Liver (tissue), 9 donors: ENCODE data around the gene HSBP1. TPM values are rescaled to one million over a fixed set of nuclear protein-coding genes. Genes with fewer than 3 reads are reported as not detected.

ENCODE experiments used
- DNase-seq: peaks from one replicate; pipeline ENCODE4 v3.0.0-alpha.2; 2017; ENCODE audit warnings: low spot score
- H3K27ac ChIP-seq, 2 donors: one replicate each; pipeline ENCODE4 v1.7.0; 2013; ENCODE audit warnings: inconsistent platforms in 2 of 2, low read length in 2 of 2, control low read depth in 1 of 2, low read depth in 1 of 2, mild to moderate bottlenecking in 1 of 2
- H3K27me3 ChIP-seq, 4 donors: one replicate each; pipeline versions ENCODE4 v1.6.1 to v1.7.0; 2013; ENCODE audit warnings: low read length in 3 of 4, inconsistent platforms in 1 of 4, mild to moderate bottlenecking in 1 of 4, moderate library complexity in 1 of 4; ENCODE audit not compliant: control insufficient read depth in 4 of 4, insufficient read depth in 4 of 4
- H3K36me3 ChIP-seq, 4 donors: one replicate each; pipeline versions ENCODE4 v1.6.1 to v1.7.0; 2013; ENCODE audit warnings: low read length in 3 of 4, mild to moderate bottlenecking in 3 of 4, low read depth in 1 of 4, moderate library complexity in 1 of 4; ENCODE audit not compliant: control insufficient read depth in 4 of 4, insufficient read depth in 3 of 4
- H3K4me1 ChIP-seq, 4 donors: one replicate each; pipeline versions ENCODE4 v1.6.1 to v1.7.0; 2013; ENCODE audit warnings: low read length in 3 of 4, mild to moderate bottlenecking in 3 of 4, moderate library complexity in 1 of 4; ENCODE audit not compliant: control insufficient read depth in 4 of 4, insufficient read depth in 4 of 4
- H3K4me3 ChIP-seq, 3 donors: one replicate each; pipeline versions ENCODE4 v1.6.1 to v1.7.0; 2013; ENCODE audit warnings: low read length in 3 of 3, control low read depth in 1 of 3, low read depth in 1 of 3, mild to moderate bottlenecking in 1 of 3
- H3K9ac ChIP-seq, 2 donors: one replicate each; pipeline ENCODE4 v1.7.0; 2013; ENCODE audit warnings: low read length in 2 of 2, mild to moderate bottlenecking in 2 of 2, moderate library complexity in 2 of 2, control low read depth in 1 of 2, low read depth in 1 of 2
- H3K9me3 ChIP-seq, 4 donors: one replicate each; pipeline versions ENCODE4 v1.6.1 to v1.7.0; 2013; ENCODE audit warnings: low read length in 3 of 4; ENCODE audit not compliant: control insufficient read depth in 4 of 4
- ATF3 ChIP-seq: IDR thresholded peaks from 2 replicates; pipeline ENCODE4 v1.6.1; 2016; ENCODE audit warnings: antibody characterized with exemption
- CTCF ChIP-seq: fragments of 150-350 bp; IDR thresholded peaks from 2 replicates; pipeline ENCODE4 v1.5.1; 2017; ENCODE audit warnings: improper control_type of control experiment, low read depth, low read length; ENCODE audit not compliant: missing input control
- EGR1 ChIP-seq, 2 donors: IDR thresholded peaks; 2 replicates each; pipeline ENCODE4 v1.6.1; 2016 to 2018; ENCODE audit warnings: antibody characterized with exemption in 2 of 2, low read depth in 2 of 2
- FOXA1 ChIP-seq: IDR thresholded peaks from 2 replicates; pipeline ENCODE4 v1.6.1; 2016; ENCODE audit warnings: antibody characterized with exemption
- GABPA ChIP-seq, 2 donors: IDR thresholded peaks in 1 of 2; conservative IDR thresholded peaks in 1 of 2; 2 replicates each; pipeline ENCODE4 v1.6.1; 2016; ENCODE audit warnings: antibody characterized with exemption in 2 of 2, mild to moderate bottlenecking in 1 of 2, moderate library complexity in 1 of 2
- HNF4A ChIP-seq, 2 donors: conservative IDR thresholded peaks; 2 replicates each; pipeline ENCODE4 v1.6.1; 2016; ENCODE audit warnings: antibody characterized with exemption in 2 of 2, mild to moderate bottlenecking in 2 of 2
- HNF4G ChIP-seq: IDR thresholded peaks from 2 replicates; pipeline ENCODE4 v1.6.1; 2016; ENCODE audit warnings: antibody characterized with exemption
- JUND ChIP-seq, 2 donors: IDR thresholded peaks; 2 replicates each; pipeline ENCODE4 v1.6.1; 2016; ENCODE audit warnings: antibody characterized with exemption in 2 of 2
- MAX ChIP-seq: IDR thresholded peaks from 2 replicates; pipeline ENCODE4 v1.6.1; 2016; ENCODE audit warnings: antibody characterized with exemption
- NR2F2 ChIP-seq: IDR thresholded peaks from 2 replicates; pipeline ENCODE4 v1.6.1; 2016; ENCODE audit warnings: antibody characterized with exemption
- REST ChIP-seq: IDR thresholded peaks from 2 replicates; pipeline ENCODE4 v1.6.1; 2016; ENCODE audit warnings: antibody characterized with exemption, mild to moderate bottlenecking
- RXRA ChIP-seq, 2 donors: IDR thresholded peaks; 2 replicates each; pipeline ENCODE4 v1.6.1; 2017 to 2018; ENCODE audit warnings: antibody characterized with exemption in 2 of 2, mild to moderate bottlenecking in 1 of 2
- SP1 ChIP-seq: IDR thresholded peaks from 2 replicates; pipeline ENCODE4 v1.6.1; 2018; ENCODE audit warnings: antibody characterized with exemption, mild to moderate bottlenecking
- TAF1 ChIP-seq: conservative IDR thresholded peaks from 2 replicates; pipeline ENCODE4 v1.6.1; 2016; ENCODE audit warnings: antibody characterized with exemption, mild to moderate bottlenecking
- YY1 ChIP-seq: IDR thresholded peaks from 2 replicates; pipeline ENCODE4 v1.6.1; 2016; ENCODE audit warnings: antibody characterized with exemption, mild to moderate bottlenecking
- ZBTB33 ChIP-seq: IDR thresholded peaks from 2 replicates; pipeline ENCODE4 v1.6.1; 2016; ENCODE audit warnings: antibody characterized with exemption
- WGBS: extraction: QIAGEN DNeasy Blood & Tissue Kit; methylation state at CpG from one replicate; pipeline ENCODE4 v1.1.7; 2013; 5-methylcytosine and 5-hydroxymethylcytosine counted together
- polyA plus RNA-seq, 2 donors: library from polyadenylated mRNA; stranded (reverse) in 1 of 2; unstranded in 1 of 2; fragments of 200-250 nt in 1 of 2; fragments of >200 nt in 1 of 2; fragmentation: Nextera tagmentation in 1 of 2; extraction: Ambion mirVana in 1 of 2; gene quantifications; one replicate each; pipeline versions ENCODE4 v1.2.1 to v1.2.3, GENCODE V29; 2013 to 2015
- total RNA-seq, 2 donors: library from RNA; depleted of rRNA; stranded (reverse); fragments of >200 nt; gene quantifications; one replicate each; pipeline ENCODE4 v1.2.3, GENCODE V29; 2014
- donor health status: healthy.
- donor health status: healthy.
- donor health status: healthy.
- donor health status: healthy.
- donor health status: healthy.

Gene HSBP1
- total and polyA plus RNA-seq, 4 donors: 5.1 to 106 (median 38.3) TPM

- TF ChIP-seq SP1 (no peak), FOXA1 (no peak), RXRA (IDR thresholded peaks at IDR 0.05) (no peak), ATF3 (no peak), GABPA (IDR thresholded peaks at IDR 0.05 in 1 of 2, conservative IDR thresholded peaks at IDR 0.05 in 1 of 2) (no peak), CTCF (no peak), YY1 (no peak), HNF4A (conservative IDR thresholded peaks at IDR 0.05) (no peak), EGR1 (IDR thresholded peaks at IDR 0.05; ENCODE audit: low read depth in 2 of 2) (no peak), TAF1 (no peak), HNF4G (no peak)
Observed at GRCh38 chr16:83839561-83839960, 31.8 kb downstream of the HSBP1 start (continued).

- H3K4me1 ChIP-seq: no peaks in the 10 kb centered on the region
- H3K36me3 ChIP-seq: no peaks in the 10 kb centered on the region
- TF ChIP-seq CTCF (no peak), SP1 (no peak)
- H3K4me3 ChIP-seq: no peak overlapping the region
- H3K27me3 ChIP-seq: no peaks in the 10 kb centered on the region
- no peak for DNase-seq
- WGBS: 84% methylated on average over 4 of the region's 4 CpGs
- H3K27ac ChIP-seq: no peak overlapping the region
- H3K9me3 ChIP-seq: no peaks in the 10 kb centered on the region
- H3K9ac ChIP-seq: no peak overlapping the region
Observed at GRCh38 chr16:83840060-83840617, 32.4 kb downstream of the HSBP1 start.

GRCh38 chr16:83842291-83842690, 34.5 kb downstream of the HSBP1 start:
- H3K27me3 ChIP-seq: no peaks in the 10 kb centered on the region
- DNase-seq: no peak
- H3K4me3 ChIP-seq: no peak overlapping the region
- no peak for TF ChIP-seq GABPA (IDR thresholded peaks at IDR 0.05 in 1 of 2, conservative IDR thresholded peaks at IDR 0.05 in 1 of 2)
- no peak for TF ChIP-seq ATF3
- no peak for TF ChIP-seq REST
- TF ChIP-seq EGR1 (IDR thresholded peaks at IDR 0.05; ENCODE audit: low read depth in 2 of 2): no peak
- no peak for TF ChIP-seq FOXA1
- TF ChIP-seq SP1: no peak
- no peak for TF ChIP-seq NR2F2
- TF ChIP-seq HNF4A (conservative IDR thresholded peaks at IDR 0.05): no peak
- TF ChIP-seq CTCF: no peak
- TF ChIP-seq MAX: no peak
- TF ChIP-seq JUND (IDR thresholded peaks at IDR 0.05): no peak
- TF ChIP-seq ZBTB33: no peak
- no peak for TF ChIP-seq TAF1

More at GRCh38 chr16:83842291-83842690, 34.5 kb downstream of the HSBP1 start:
- Histone ChIP-seq H3K9me3 (no peaks in the 10 kb centered on the region), H3K9ac (no peak overlapping the region), H3K36me3 (no peaks in the 10 kb centered on the region), H3K4me1 (no peaks in the 10 kb centered on the region), H3K27ac (no peak overlapping the region)
- 79% methylated on average over 7 of the region's 7 CpGs for WGBS
